HG02610 (cell line): ENCODE data around the gene ADAMTS7.
"Not testable (repeated sequence)": the region's sequence is repeated elsewhere in the genome, so short reads cannot be mapped to it uniquely, and the experiment has no call there.

Source experiments
- ATAC-seq: cut with Tn5 transposase; IDR thresholded peaks from one replicate; pipeline ENCODE4 v1.9.1; 2021; ENCODE audit warnings: mild to moderate bottlenecking, moderate library complexity; ENCODE audit not compliant: unreplicated experiment

Gene ADAMTS7

GRCh38 chr15:78755900-78756591, 55.2 kb downstream of the ADAMTS7 start:
- not testable (repeated sequence) for ATAC-seq

GRCh38 chr15:78754637-78755280, 56.5 kb downstream of the ADAMTS7 start:
- ATAC-seq = not testable (repeated sequence)

GRCh38 chr15:78753751-78754535, 57.3 kb downstream of the ADAMTS7 start:
- not testable (repeated sequence) for ATAC-seq

GRCh38 chr15:78753359-78753659, 58.0 kb downstream of the ADAMTS7 start:
- not testable (repeated sequence) for ATAC-seq

GRCh38 chr15:78752492-78753358, 58.5 kb downstream of the ADAMTS7 start:
- ATAC-seq = no peak

- ATAC-seq = no peak
These were observed 59.7 kb downstream of the ADAMTS7 start for GRCh38 chr15:78751602-78751979.

GRCh38 chr15:78750974-78751601, 60.2 kb downstream of the ADAMTS7 start:
- peak; percentile 84 for ATAC-seq

- ATAC-seq = no peak
These were observed 60.7 kb downstream of the ADAMTS7 start for GRCh38 chr15:78750566-78750965.

- ATAC-seq = no peak
These were observed 61.4 kb downstream of the ADAMTS7 start for GRCh38 chr15:78749831-78750230.

GRCh38 chr15:78747877-78748276, 63.4 kb downstream of the ADAMTS7 start:
- ATAC-seq = not testable (repeated sequence)

- ATAC-seq = not testable (repeated sequence)
These were observed 69.6 kb downstream of the ADAMTS7 start for GRCh38 chr15:78741674-78742073.

- no peak for ATAC-seq
These were observed 70.4 kb downstream of the ADAMTS7 start for GRCh38 chr15:78740904-78741274.

GRCh38 chr15:78739996-78740903, 71.0 kb downstream of the ADAMTS7 start:
- no peak for ATAC-seq

GRCh38 chr15:78739206-78739605, 72.1 kb downstream of the ADAMTS7 start:
- ATAC-seq = no peak

GRCh38 chr15:78737931-78738558, 73.2 kb downstream of the ADAMTS7 start:
- not testable (repeated sequence) for ATAC-seq

- ATAC-seq = no peak
These were observed 74.0 kb downstream of the ADAMTS7 start for GRCh38 chr15:78737187-78737820.

GRCh38 chr15:78736286-78736685, 75.0 kb downstream of the ADAMTS7 start:
- not testable (repeated sequence) for ATAC-seq

GRCh38 chr15:78734451-78735064, 76.7 kb downstream of the ADAMTS7 start:
- ATAC-seq = no peak
